ACC112 (cell line): ENCODE data around the gene IGFBP1.

Source experiments
- H2AFZ ChIP-seq: fragments of 200-600 bp; sonication (generic); one replicate; pipeline ENCODE4 v1.6.0; 2017; ENCODE audit warnings: antibody characterized with exemption, low read length; ENCODE audit not compliant: unreplicated experiment
- H3K27ac ChIP-seq: fragments of 200-600 bp; sonication (generic); 2 replicates; pipeline ENCODE4 v1.5.1; 2014; ENCODE audit warnings: low read depth, mild to moderate bottlenecking, antibody characterized with exemption, low read length, moderate library complexity
- H3K27me3 ChIP-seq: fragments of 200-600 bp; sonication (generic); 2 replicates; pipeline ENCODE4 v1.6.1; 2014; ENCODE audit warnings: mild to moderate bottlenecking, antibody characterized with exemption, low read length, moderate library complexity, mixed read lengths; ENCODE audit not compliant: insufficient read depth
- H3K36me3 ChIP-seq: fragments of 200-600 bp; sonication (generic); 2 replicates; pipeline ENCODE4 v1.6.1; 2016; ENCODE audit warnings: mild to moderate bottlenecking, antibody characterized with exemption, low read length, moderate library complexity, mixed read lengths; ENCODE audit not compliant: insufficient read depth
- H3K4me1 ChIP-seq: fragments of 200-600 bp; sonication (generic); one replicate; pipeline ENCODE4 v1.6.1; 2016; ENCODE audit warnings: low read length, mixed read lengths; ENCODE audit not compliant: insufficient read depth, unreplicated experiment, control insufficient read depth
- H3K4me3 ChIP-seq: fragments of 200-600 bp; sonication (generic); 2 replicates; pipeline ENCODE4 v1.5.1; 2014; ENCODE audit warnings: mild to moderate bottlenecking, low read depth, low read length
- H3K79me2 ChIP-seq: fragments of 200-600 bp; sonication (generic); one replicate; pipeline ENCODE4 v1.6.0; 2016; ENCODE audit warnings: low read length; ENCODE audit not compliant: control insufficient read depth, unreplicated experiment, insufficient read depth

Gene IGFBP1

GRCh38 chr7:45920502-45921380, 32.5 kb downstream of the IGFBP1 start, which contains the start of gene IGFBP3:
Gene IGFBP3, minus strand, starts transcription at chr7:45921272. Its CDS starts 132 bp downstream, at chr7:45921140.
- peak within 1 kb of the TSS; percentile 51 for H2AFZ ChIP-seq
- H3K27me3 ChIP-seq = peaks cover 20% of the 10 kb centered on the region

GRCh38 chr7:45921381-45921698, 33.1 kb downstream of the IGFBP1 start:
- Histone ChIP-seq H3K79me2 (no peaks in the 10 kb centered on the region), H3K4me3 (peak overlapping the region; percentile 79), H2AFZ (peak overlapping the region; percentile 51), H3K27ac (no peak overlapping the region), H3K36me3 (no peaks in the 10 kb centered on the region), H3K27me3 (peaks cover 20% of the 10 kb centered on the region), H3K4me1 (peaks cover 22% of the 10 kb centered on the region)

More at GRCh38 chr7:45920502-45921380, 32.5 kb downstream of the IGFBP1 start, which contains the start of gene IGFBP3:
- no peaks in the 10 kb centered on the region for H3K36me3 ChIP-seq
- H3K79me2 ChIP-seq = no peaks in the 10 kb centered on the region
- peak within 1 kb of the TSS; percentile 79 for H3K4me3 ChIP-seq
- H3K4me1 ChIP-seq = peaks cover 22% of the 10 kb centered on the region
- H3K27ac ChIP-seq = no peak within 1 kb of the TSS

GRCh38 chr7:45921699-45922519, 33.6 kb downstream of the IGFBP1 start:
- Histone ChIP-seq H2AFZ (peak overlapping the region; percentile 46), H3K79me2 (no peaks in the 10 kb centered on the region), H3K36me3 (no peaks in the 10 kb centered on the region)

GRCh38 chr7:45922810-45923209, 34.5 kb downstream of the IGFBP1 start:
- Histone ChIP-seq H3K27me3 (peaks cover 20% of the 10 kb centered on the region), H3K4me1 (peaks cover 22% of the 10 kb centered on the region), H3K4me3 (peak overlapping the region; percentile 79), H3K36me3 (no peaks in the 10 kb centered on the region), H3K79me2 (no peaks in the 10 kb centered on the region), H3K27ac (peak overlapping the region; percentile 15; the same call in 1 of the 2 replicates), H2AFZ (peak overlapping the region; percentile 46)

More at GRCh38 chr7:45921699-45922519, 33.6 kb downstream of the IGFBP1 start:
- peak overlapping the region; percentile 79 for H3K4me3 ChIP-seq
- H3K27ac ChIP-seq = no peak overlapping the region
- peaks cover 22% of the 10 kb centered on the region for H3K4me1 ChIP-seq
- H3K27me3 ChIP-seq = peaks cover 20% of the 10 kb centered on the region

- Histone ChIP-seq H3K36me3 (no peaks in the 10 kb centered on the region), H3K27me3 (peaks cover 20% of the 10 kb centered on the region), H3K27ac (no peak overlapping the region), H3K4me3 (peak overlapping the region; percentile 79), H3K79me2 (no peaks in the 10 kb centered on the region), H3K4me1 (peaks cover 22% of the 10 kb centered on the region), H2AFZ (peak overlapping the region; percentile 46)
Observed at GRCh38 chr7:45923290-45923689, 35.0 kb downstream of the IGFBP1 start.

- H3K27me3 ChIP-seq = peaks cover 14% of the 10 kb centered on the region
- H3K27ac ChIP-seq = no peak overlapping the region
- no peak overlapping the region for H2AFZ ChIP-seq
- no peak overlapping the region for H3K4me3 ChIP-seq
- H3K36me3 ChIP-seq = no peaks in the 10 kb centered on the region
- peaks cover 18% of the 10 kb centered on the region for H3K4me1 ChIP-seq
- no peaks in the 10 kb centered on the region for H3K79me2 ChIP-seq
Observed at GRCh38 chr7:45923818-45924217, 35.5 kb downstream of the IGFBP1 start.

- Histone ChIP-seq H3K79me2 (no peaks in the 10 kb centered on the region), H3K27me3 (peaks cover 10% of the 10 kb centered on the region), H3K27ac (no peak overlapping the region), H2AFZ (no peak overlapping the region), H3K4me1 (peaks cover 13% of the 10 kb centered on the region), H3K36me3 (no peaks in the 10 kb centered on the region), H3K4me3 (no peak overlapping the region)
Observed at GRCh38 chr7:45924283-45924682, 36.0 kb downstream of the IGFBP1 start.

- Histone ChIP-seq H3K27ac (no peak overlapping the region), H2AFZ (no peak overlapping the region), H3K27me3 (no peaks in the 10 kb centered on the region), H3K4me3 (no peak overlapping the region), H3K4me1 (peaks cover 11% of the 10 kb centered on the region), H3K79me2 (no peaks in the 10 kb centered on the region), H3K36me3 (no peaks in the 10 kb centered on the region)
Observed at GRCh38 chr7:45927721-45928120, 39.4 kb downstream of the IGFBP1 start.

- H3K27me3 ChIP-seq = no peaks in the 10 kb centered on the region
- no peaks in the 10 kb centered on the region for H3K4me1 ChIP-seq
- H2AFZ ChIP-seq = no peak overlapping the region
- no peaks in the 10 kb centered on the region for H3K36me3 ChIP-seq
- H3K4me3 ChIP-seq = no peak overlapping the region
- no peaks in the 10 kb centered on the region for H3K79me2 ChIP-seq
- H3K27ac ChIP-seq = no peak overlapping the region
Observed at GRCh38 chr7:45930967-45931366, 42.7 kb downstream of the IGFBP1 start.

GRCh38 chr7:45937301-45937700, 49.0 kb downstream of the IGFBP1 start:
- Histone ChIP-seq H2AFZ (no peak overlapping the region), H3K36me3 (no peaks in the 10 kb centered on the region), H3K4me1 (no peaks in the 10 kb centered on the region), H3K4me3 (no peak overlapping the region), H3K79me2 (no peaks in the 10 kb centered on the region), H3K27ac (no peak overlapping the region), H3K27me3 (no peaks in the 10 kb centered on the region)
